H9 (cell line): Measurements from ENCODE around the gene ZNF521. TPM values are rescaled to one million over a fixed set of nuclear protein-coding genes. Genes with fewer than 3 reads are reported as not detected.

Experiments used
- DNase-seq: peaks from one replicate; pipeline ENCODE4 v3.0.0-alpha.2; 2017
- H2AFZ ChIP-seq: one replicate; pipeline ENCODE4 v1.6.1; 2013; ENCODE audit warnings: mild to moderate bottlenecking, low read length, control low read depth, moderate library complexity
- H2AK5ac ChIP-seq: 2 replicates; pipeline ENCODE4 v1.6.1; 2013; ENCODE audit warnings: low read length, control low read depth, mixed read lengths; ENCODE audit not compliant: insufficient read length
- H2BK120ac ChIP-seq: one replicate; pipeline ENCODE4 v1.6.1; 2013; ENCODE audit warnings: low read depth, mild to moderate bottlenecking, low read length, control low read depth, inconsistent platforms; ENCODE audit not compliant: poor library complexity, severe bottlenecking
- H2BK12ac ChIP-seq: 2 replicates; pipeline ENCODE4 v1.6.1; 2013; ENCODE audit warnings: low read length, control low read depth, mixed read lengths, low read depth; ENCODE audit not compliant: insufficient read length
- H2BK15ac ChIP-seq: 2 replicates; pipeline ENCODE4 v1.6.1; 2013; ENCODE audit warnings: low read depth, low read length, control low read depth
- H2BK20ac ChIP-seq: one replicate; pipeline ENCODE4 v1.6.1; 2013; ENCODE audit warnings: low read depth, mild to moderate bottlenecking, low read length, control low read depth, inconsistent platforms; ENCODE audit not compliant: poor library complexity, severe bottlenecking
- H2BK5ac ChIP-seq: 2 replicates; pipeline ENCODE4 v1.6.1; 2013; ENCODE audit warnings: low read length, control low read depth, mixed read lengths; ENCODE audit not compliant: insufficient read length
- H3K14ac ChIP-seq: 2 replicates; pipeline ENCODE4 v1.6.1; 2013; ENCODE audit warnings: low read length, control low read depth; ENCODE audit not compliant: insufficient read depth
- H3K18ac ChIP-seq: 2 replicates; pipeline ENCODE4 v1.6.1; 2013; ENCODE audit warnings: low read depth, mild to moderate bottlenecking, mixed read lengths, low read length, control low read depth; ENCODE audit not compliant: insufficient read length
- H3K23ac ChIP-seq: 2 replicates; pipeline ENCODE4 v1.6.1; 2013; ENCODE audit warnings: low read length, control low read depth, mixed read lengths, low read depth; ENCODE audit not compliant: insufficient read length
- H3K23me2 ChIP-seq: 2 replicates; pipeline ENCODE4 v1.6.1; 2013; ENCODE audit warnings: low read depth, mild to moderate bottlenecking, mixed read lengths, low read length, control low read depth; ENCODE audit not compliant: insufficient read length, poor library complexity, severe bottlenecking
- H3K27ac ChIP-seq: 2 replicates; pipeline ENCODE4 v1.5.1; 2013; ENCODE audit warnings: low read length, control low read depth, mixed read lengths, low read depth; ENCODE audit not compliant: insufficient read length
- H3K27me3 ChIP-seq: 2 replicates; pipeline ENCODE4 v1.6.1; 2013; ENCODE audit warnings: low read length, control low read depth, inconsistent platforms; ENCODE audit not compliant: insufficient read depth
- H3K4ac ChIP-seq: 2 replicates; pipeline ENCODE4 v1.6.1; 2013; ENCODE audit warnings: low read depth, mild to moderate bottlenecking, control low read depth, inconsistent platforms, low read length, moderate library complexity
- H3K4me1 ChIP-seq: 2 replicates; pipeline ENCODE4 v1.6.1; 2013; ENCODE audit warnings: low read length, control low read depth, inconsistent platforms; ENCODE audit not compliant: insufficient read depth
- H3K4me2 ChIP-seq: 2 replicates; pipeline ENCODE4 v1.6.1; 2013; ENCODE audit warnings: low read length, control low read depth, mixed read lengths; ENCODE audit not compliant: insufficient read length, insufficient read depth
- H3K56ac ChIP-seq: 2 replicates; pipeline ENCODE4 v1.6.1; 2013; ENCODE audit warnings: low read depth, mild to moderate bottlenecking, mixed read lengths, low read length, control low read depth; ENCODE audit not compliant: insufficient read length
- H3K79me1 ChIP-seq: 2 replicates; pipeline ENCODE4 v1.6.1; 2013; ENCODE audit warnings: low read depth, mild to moderate bottlenecking, moderate library complexity, low read length, control low read depth, inconsistent platforms; ENCODE audit not compliant: insufficient read depth, poor library complexity, severe bottlenecking
- H3K79me2 ChIP-seq: 2 replicates; pipeline ENCODE4 v1.6.1; 2013; ENCODE audit warnings: low read length, control low read depth, inconsistent platforms; ENCODE audit not compliant: insufficient read depth
- H3K9ac ChIP-seq: 2 replicates; pipeline ENCODE4 v1.6.1; 2013; ENCODE audit warnings: low read length, control low read depth, mixed read lengths; ENCODE audit not compliant: insufficient read length; ENCODE audit errors: extremely low read depth
- H3K9me3 ChIP-seq: one replicate; pipeline ENCODE4 v1.6.1; 2013; ENCODE audit warnings: low read depth, low read length, inconsistent platforms; ENCODE audit not compliant: control insufficient read depth
- H3T11ph ChIP-seq: one replicate; pipeline ENCODE4 v1.6.1; 2013; ENCODE audit warnings: mild to moderate bottlenecking, low read length, control low read depth, inconsistent platforms
- H4K20me1 ChIP-seq: one replicate; pipeline ENCODE4 v1.6.1; 2013; ENCODE audit not compliant: control insufficient read depth, insufficient read length, insufficient read depth
- H4K5ac ChIP-seq: 2 replicates; pipeline ENCODE4 v1.6.1; 2013; ENCODE audit warnings: low read depth, mild to moderate bottlenecking, mixed read lengths, low read length, control low read depth; ENCODE audit not compliant: insufficient read length
- H4K8ac ChIP-seq: replicated peaks from 2 replicates; pipeline ENCODE4 v1.6.1; 2013; ENCODE audit warnings: low read length, control low read depth, mixed read lengths, low read depth; ENCODE audit not compliant: insufficient read length
- H4K91ac ChIP-seq: 2 replicates; pipeline ENCODE4 v1.6.1; 2013; ENCODE audit warnings: low read depth, mild to moderate bottlenecking, moderate library complexity, mixed read lengths, low read length, control low read depth; ENCODE audit not compliant: insufficient read length
- H3K27ac Mint-ChIP-seq, 3 experiments: 2 replicates in 2 of 3; 3 replicates in 1 of 3; pipeline ENCODE4 v1.8.0; 2020 to 2021; ENCODE audit warnings: mixed read lengths in 3 of 3, mild to moderate bottlenecking in 1 of 3, moderate library complexity in 1 of 3
- H3K27me3 Mint-ChIP-seq: 2 replicates; pipeline ENCODE4 v1.8.0; 2021; ENCODE audit warnings: low read depth, mild to moderate bottlenecking, moderate library complexity, mixed read lengths
- H3K36me3 Mint-ChIP-seq, 3 experiments: 2 replicates in 2 of 3; 3 replicates in 1 of 3; pipeline ENCODE4 v1.8.0; 2020 to 2021; ENCODE audit warnings: low read depth in 3 of 3, mixed read lengths in 3 of 3; ENCODE audit not compliant: insufficient read depth in 1 of 3
- H3K4me1 Mint-ChIP-seq, 2 experiments: 2 replicates each; pipeline ENCODE4 v1.8.0; 2020; ENCODE audit warnings: mixed read lengths in 2 of 2
- H3K4me3 Mint-ChIP-seq, 2 experiments: 2 replicates in 1 of 2; 3 replicates in 1 of 2; pipeline ENCODE4 v1.8.0; 2020 to 2021; ENCODE audit warnings: mild to moderate bottlenecking in 2 of 2, mixed read lengths in 2 of 2, moderate library complexity in 1 of 2
- H3K9me3 Mint-ChIP-seq, 2 experiments: 2 replicates in 1 of 2; 3 replicates in 1 of 2; pipeline ENCODE4 v1.8.0; 2020; ENCODE audit warnings: mild to moderate bottlenecking in 2 of 2, mixed read lengths in 2 of 2, moderate library complexity in 1 of 2
- WGBS: extraction: QIAGEN DNeasy Blood & Tissue Kit; methylation state at CpG from one replicate; pipeline ENCODE4 v1.1.7; 2013; ENCODE audit warnings: missing lambda C conversion rate, low lambda C conversion rate, mixed read lengths; ENCODE audit not compliant: insufficient read length; ENCODE audit errors: extremely low coverage; 5-methylcytosine and 5-hydroxymethylcytosine counted together
- total RNA-seq: library from RNA; stranded (reverse); gene quantifications from 2 replicates; pipeline ENCODE4 v1.2.1, GENCODE V29; 2021
- TF ChIP-seq, protein P1 (sequence below): fragments of 200-600 bp; sonication (generic); conservative IDR thresholded peaks from 3 replicates; pipeline ENCODE4 v1.8.0; 2021; ENCODE audit warnings: antibody characterized with exemption, mild to moderate bottlenecking

The ZNF521 gene
- total RNA-seq, 1 experiment from 2014 or later, result 3.3 TPM

GRCh38 chr18:25133879-25134278, 218.1 kb downstream of the ZNF521 start:
- Mint-ChIP-seq H3K36me3 (no peaks in the 10 kb centered on the region; a peak in 1 of 7 replicates), H3K4me1 (peaks cover 4 to 19% of the 10 kb centered on the region in 2 experiments; a peak in 2 of 4 replicates), H3K4me3 (no peak overlapping the region), H3K27ac (no peak overlapping the region), H3K9me3 (no peaks in the 10 kb centered on the region), H3K27me3 (no peaks in the 10 kb centered on the region)
- Histone ChIP-seq H3K79me2 (no peaks in the 10 kb centered on the region), H4K8ac (no peak overlapping the region), H3K23me2 (no peaks in the 10 kb centered on the region), H2AFZ (no peak overlapping the region), H3K9ac (no peak overlapping the region), H2BK15ac (no peak overlapping the region), H4K5ac (no peak overlapping the region), H3K79me1 (no peaks in the 10 kb centered on the region), H3T11ph (no peak overlapping the region), H2BK120ac (no peak overlapping the region), H3K4me1 (no peaks in the 10 kb centered on the region; the same call in 1 of the 2 replicates), H2BK12ac (no peak overlapping the region), H3K23ac (no peak overlapping the region), H3K27me3 (no peaks in the 10 kb centered on the region), H2AK5ac (no peak overlapping the region), H3K18ac (no peak overlapping the region), H3K4ac (no peak overlapping the region), H2BK20ac (no peak overlapping the region), H3K27ac (no peak overlapping the region), H4K91ac (no peak overlapping the region), H3K14ac (no peak overlapping the region), H3K9me3 (no peaks in the 10 kb centered on the region), H4K20me1 (no peaks in the 10 kb centered on the region), H3K4me2 (no peak overlapping the region), H3K56ac (no peak overlapping the region), H2BK5ac (no peak overlapping the region)
- no peak for DNase-seq
- TF ChIP-seq, protein P1, sequence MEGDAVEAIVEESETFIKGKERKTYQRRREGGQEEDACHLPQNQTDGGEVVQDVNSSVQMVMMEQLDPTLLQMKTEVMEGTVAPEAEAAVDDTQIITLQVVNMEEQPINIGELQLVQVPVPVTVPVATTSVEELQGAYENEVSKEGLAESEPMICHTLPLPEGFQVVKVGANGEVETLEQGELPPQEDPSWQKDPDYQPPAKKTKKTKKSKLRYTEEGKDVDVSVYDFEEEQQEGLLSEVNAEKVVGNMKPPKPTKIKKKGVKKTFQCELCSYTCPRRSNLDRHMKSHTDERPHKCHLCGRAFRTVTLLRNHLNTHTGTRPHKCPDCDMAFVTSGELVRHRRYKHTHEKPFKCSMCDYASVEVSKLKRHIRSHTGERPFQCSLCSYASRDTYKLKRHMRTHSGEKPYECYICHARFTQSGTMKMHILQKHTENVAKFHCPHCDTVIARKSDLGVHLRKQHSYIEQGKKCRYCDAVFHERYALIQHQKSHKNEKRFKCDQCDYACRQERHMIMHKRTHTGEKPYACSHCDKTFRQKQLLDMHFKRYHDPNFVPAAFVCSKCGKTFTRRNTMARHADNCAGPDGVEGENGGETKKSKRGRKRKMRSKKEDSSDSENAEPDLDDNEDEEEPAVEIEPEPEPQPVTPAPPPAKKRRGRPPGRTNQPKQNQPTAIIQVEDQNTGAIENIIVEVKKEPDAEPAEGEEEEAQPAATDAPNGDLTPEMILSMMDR, result no peak
- no CpG with 5 or more reads among the region's 2 CpGs for WGBS
